Coronary artery (tissue), 2 donors: ENCODE data around the gene DCAKD.

Experiments
- DNase-seq: peaks from one replicate; pipeline ENCODE4 v3.0.0-alpha.2; 2017; ENCODE audit warnings: low spot score
- H3K27ac ChIP-seq, 2 donors: fragments of 200-600 bp; sonication (generic); one replicate each; pipeline ENCODE4 v1.5.1; 2016 to 2019
- H3K4me3 ChIP-seq: fragments of 200-600 bp; sonication (generic); 2 replicates; pipeline ENCODE4 v1.5.1; 2016; ENCODE audit warnings: mild to moderate bottlenecking, moderate library complexity
- TF ChIP-seq, protein P1 (sequence below): fragments of 200-600 bp; sonication (generic); IDR thresholded peaks from one replicate; pipeline ENCODE4 v1.5.1; 2019; ENCODE audit warnings: antibody characterized with exemption

Gene DCAKD, protein sequence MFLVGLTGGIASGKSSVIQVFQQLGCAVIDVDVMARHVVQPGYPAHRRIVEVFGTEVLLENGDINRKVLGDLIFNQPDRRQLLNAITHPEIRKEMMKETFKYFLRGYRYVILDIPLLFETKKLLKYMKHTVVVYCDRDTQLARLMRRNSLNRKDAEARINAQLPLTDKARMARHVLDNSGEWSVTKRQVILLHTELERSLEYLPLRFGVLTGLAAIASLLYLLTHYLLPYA

DNA sequence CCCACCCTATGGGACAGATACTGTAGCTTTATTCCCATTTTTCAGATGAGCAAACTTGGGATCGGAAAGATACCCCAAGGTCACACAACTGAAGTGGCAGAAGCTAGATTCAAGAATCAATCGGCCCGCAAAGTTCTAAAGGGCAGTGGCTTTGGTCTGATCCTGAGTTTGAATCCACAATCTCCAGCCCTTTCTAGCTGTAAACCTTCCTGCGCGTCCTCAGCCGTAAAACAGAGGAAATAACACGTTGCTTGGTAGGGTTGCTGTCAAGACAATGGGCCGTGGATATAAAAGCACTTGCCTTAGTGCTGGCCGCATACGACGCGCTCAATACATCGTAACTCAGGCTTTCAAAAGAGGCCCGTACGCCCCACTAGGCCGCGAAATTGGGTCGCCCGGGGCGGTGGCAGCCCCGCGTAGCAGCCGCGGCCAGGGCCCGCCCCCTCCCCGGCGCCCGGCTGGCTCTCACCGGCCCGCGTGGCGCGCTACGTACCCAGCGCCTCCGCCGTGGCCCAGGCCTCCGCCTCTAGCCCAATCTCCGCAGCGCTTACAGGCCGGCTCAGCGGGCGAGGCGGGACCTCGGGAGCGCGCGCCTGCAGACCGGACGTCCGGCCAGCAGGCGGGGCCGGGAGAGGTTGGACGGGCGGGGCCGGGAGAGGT lies at the start of gene DCAKD:
Gene DCAKD (minus strand): TSS at position 573 of the 660 bp plus-strand sequence. CDS start 16,747 bp downstream, outside the sequence.
- Histone ChIP-seq H3K4me3 (peak within 1 kb of the TSS; percentile 79), H3K27ac (peak within 1 kb of the TSS; percentile 86 to 98)
- TF ChIP-seq, protein P1, sequence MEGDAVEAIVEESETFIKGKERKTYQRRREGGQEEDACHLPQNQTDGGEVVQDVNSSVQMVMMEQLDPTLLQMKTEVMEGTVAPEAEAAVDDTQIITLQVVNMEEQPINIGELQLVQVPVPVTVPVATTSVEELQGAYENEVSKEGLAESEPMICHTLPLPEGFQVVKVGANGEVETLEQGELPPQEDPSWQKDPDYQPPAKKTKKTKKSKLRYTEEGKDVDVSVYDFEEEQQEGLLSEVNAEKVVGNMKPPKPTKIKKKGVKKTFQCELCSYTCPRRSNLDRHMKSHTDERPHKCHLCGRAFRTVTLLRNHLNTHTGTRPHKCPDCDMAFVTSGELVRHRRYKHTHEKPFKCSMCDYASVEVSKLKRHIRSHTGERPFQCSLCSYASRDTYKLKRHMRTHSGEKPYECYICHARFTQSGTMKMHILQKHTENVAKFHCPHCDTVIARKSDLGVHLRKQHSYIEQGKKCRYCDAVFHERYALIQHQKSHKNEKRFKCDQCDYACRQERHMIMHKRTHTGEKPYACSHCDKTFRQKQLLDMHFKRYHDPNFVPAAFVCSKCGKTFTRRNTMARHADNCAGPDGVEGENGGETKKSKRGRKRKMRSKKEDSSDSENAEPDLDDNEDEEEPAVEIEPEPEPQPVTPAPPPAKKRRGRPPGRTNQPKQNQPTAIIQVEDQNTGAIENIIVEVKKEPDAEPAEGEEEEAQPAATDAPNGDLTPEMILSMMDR: no peak
- peak; percentile 96 for DNase-seq

DNA sequence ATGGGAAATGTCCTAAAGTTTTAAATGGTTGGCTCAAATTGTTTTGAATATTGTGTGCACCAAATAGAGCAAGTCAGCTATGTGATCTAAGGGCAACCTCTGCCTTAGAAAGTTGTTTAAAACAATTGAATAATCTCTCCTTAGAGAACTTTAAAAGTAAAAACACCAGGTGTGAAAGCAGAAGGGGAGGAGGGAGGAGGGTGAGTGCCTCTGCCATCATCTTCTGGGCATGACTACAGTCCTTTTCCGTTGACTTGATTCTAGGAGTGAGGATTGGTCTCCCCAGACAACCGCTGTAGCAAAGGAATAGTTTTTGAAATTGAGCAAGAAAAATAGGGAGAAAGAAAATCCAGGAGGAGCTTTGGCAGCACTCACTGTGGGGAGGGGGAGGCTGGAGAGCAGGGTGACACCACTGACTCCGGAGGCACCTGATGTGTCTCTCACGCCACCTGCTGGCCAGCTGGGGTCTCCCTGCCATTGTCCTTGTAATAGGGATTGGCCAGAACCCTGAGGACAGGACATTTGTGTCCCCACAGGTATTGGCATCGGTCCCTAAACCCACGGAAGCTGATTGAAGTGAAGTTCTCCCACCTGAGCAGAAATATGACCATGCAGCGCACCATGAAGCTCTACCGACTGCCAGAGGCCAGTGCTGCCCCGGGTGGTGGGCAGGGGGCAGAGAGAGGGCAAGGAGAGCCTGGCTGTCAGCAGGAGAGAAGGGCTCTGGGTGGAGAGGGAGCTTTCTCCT lies 47.6 kb upstream of the DCAKD start:
- Histone ChIP-seq H3K27ac (peak overlapping the region; percentile 24 to 89), H3K4me3 (no peak overlapping the region)
- TF ChIP-seq, protein P1: peak; percentile 89
- peak; percentile 96 for DNase-seq

DNA sequence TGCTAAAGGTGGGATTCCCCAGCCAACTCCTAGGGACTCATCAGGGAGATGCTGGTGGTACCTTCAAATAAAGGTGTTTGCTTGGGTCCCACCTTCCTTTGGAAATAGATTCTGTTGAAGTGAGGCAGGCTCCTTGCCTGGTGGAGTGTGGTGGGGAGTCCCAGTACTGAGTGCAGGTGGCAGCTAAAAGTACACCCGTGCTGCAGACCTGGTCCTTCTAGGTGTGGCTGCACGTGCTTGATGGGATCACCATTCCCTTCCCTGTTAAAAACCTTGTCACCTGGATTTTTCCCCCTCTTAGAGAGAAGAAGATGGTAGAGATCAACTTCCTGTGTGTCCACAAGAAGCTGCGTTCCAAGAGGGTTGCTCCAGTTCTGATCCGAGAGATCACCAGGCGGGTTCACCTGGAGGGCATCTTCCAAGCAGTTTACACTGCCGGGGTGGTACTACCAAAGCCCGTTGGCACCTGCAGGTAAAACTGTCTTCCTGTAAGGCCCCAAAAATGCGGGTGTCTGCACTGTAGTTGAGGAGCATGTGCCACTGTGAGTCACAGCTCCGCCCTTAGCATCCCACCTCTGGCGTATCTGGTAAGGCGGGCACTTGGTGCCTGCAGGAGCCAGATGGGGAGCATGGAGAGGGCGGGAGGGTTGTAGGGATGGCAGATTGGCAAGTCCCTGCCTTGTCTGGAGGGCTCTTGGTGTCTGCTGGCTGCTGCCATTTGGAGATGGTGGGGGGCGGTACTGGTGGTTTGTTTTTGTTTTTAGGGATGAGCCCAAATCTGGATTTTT lies 46.8 kb upstream of the DCAKD start:
- no peak for DNase-seq
- TF ChIP-seq, protein P1: no peak
- Histone ChIP-seq H3K4me3 (no peak overlapping the region), H3K27ac (peak overlapping the region; percentile 24 to 89)

DNA sequence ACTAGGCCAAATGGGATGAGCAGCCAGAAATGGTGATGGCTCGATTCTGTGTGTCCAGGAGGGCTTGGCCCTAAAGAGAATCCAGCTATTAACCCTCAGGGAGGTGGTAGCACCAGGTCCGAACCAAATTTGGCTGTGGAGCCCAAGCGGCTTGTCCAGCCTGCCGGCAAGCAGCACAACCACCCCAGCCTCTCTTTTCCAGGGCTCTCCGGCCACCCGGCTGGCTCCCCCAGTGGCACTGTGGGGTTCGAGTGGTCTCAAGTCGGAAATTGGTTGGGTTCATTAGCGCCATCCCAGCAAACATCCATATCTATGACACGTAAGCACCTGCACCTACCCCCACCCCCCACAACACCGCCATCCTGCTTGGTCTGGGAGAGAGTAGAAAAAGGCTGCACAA lies 45.5 kb upstream of the DCAKD start:
- Histone ChIP-seq H3K4me3 (no peak overlapping the region), H3K27ac (peak overlapping the region in 1 of 2 donors; percentile 94)
- no peak for DNase-seq
- TF ChIP-seq, protein P1: no peak

DNA sequence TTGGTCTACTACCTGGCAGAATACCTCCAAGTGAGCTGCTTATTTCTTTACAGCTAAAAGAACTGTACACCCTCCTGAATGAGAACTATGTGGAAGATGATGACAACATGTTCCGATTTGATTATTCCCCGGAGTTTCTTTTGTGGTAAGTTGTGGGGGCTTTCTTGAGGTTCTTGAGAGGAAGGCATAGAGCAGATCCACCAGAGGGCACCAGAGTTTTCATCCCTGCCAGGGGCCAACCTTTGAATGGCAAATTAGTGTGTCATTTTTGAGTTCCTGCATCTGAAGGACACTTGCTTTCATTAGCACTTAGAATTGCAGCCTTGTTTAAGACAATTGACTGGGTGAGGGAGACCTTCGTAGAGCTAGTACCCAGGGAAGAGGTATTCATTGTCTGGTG lies 44.7 kb upstream of the DCAKD start:
- Histone ChIP-seq H3K4me3 (no peak overlapping the region), H3K27ac (peak overlapping the region; percentile 30 to 94)
- TF ChIP-seq, protein P1: no peak
- DNase-seq: no peak

DNA sequence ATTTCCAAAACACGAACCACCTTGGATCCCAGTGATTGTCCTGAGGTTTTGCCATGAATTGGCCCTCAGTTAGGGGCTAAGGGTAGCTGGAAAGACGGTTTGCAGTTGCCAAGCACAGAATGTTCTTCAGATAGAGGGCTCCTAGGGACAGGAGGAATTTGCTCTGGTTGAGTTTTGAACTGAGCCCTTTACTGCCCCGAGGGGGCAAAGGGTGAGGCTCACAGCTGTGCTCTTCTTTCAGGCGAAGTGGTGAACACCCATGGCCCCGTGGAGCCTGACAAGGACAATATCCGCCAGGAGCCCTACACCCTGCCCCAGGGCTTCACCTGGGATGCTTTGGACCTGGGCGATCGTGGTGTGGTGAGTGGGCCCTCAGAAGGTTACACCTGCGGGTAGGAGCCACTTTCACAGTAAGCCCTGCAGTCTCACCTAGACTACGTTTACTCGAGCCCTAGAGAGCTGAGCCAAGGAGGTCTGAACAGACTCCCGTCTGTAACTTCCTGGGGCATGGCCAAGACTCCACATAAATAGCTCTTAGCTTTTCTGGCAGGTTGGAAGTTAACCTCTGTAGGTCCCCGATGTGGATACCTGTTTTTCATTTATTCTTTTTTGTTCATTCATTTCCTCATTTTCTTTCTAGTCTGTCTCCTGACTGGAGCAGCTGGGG lies 42.1 kb upstream of the DCAKD start:
- Histone ChIP-seq H3K4me3 (peak overlapping the region; percentile 25), H3K27ac (peak overlapping the region; percentile 94)
- TF ChIP-seq, protein P1: no peak
- DNase-seq: no peak
